Gastrocnemius medialis (tissue), 4 donors: Measurements from ENCODE around the gene C13orf42. TPM values are rescaled to one million over a fixed set of nuclear protein-coding genes. Genes with fewer than 3 reads are reported as not detected.

Source experiments
- ATAC-seq, 2 donors: fragments of 150-250 bp; one replicate each; pipeline ENCODE4 v1.9.1; 2016
- DNase-seq, 2 donors: peaks; one replicate each; pipeline ENCODE4 v3.0.0-alpha.2; 2019
- H3K27ac ChIP-seq, 4 donors: fragments of 200-600 bp; sonication (generic); 1 replicate in 1 of 4; 2 replicates in 3 of 4; pipeline ENCODE4 v1.5.1; 2016 to 2018; ENCODE audit warnings: mild to moderate bottlenecking in 2 of 4, moderate library complexity in 1 of 4
- H3K27me3 ChIP-seq, 3 donors: fragments of 200-600 bp; sonication (generic) in 2 of 3; 1 replicate in 1 of 3; 2 replicates in 2 of 3; pipeline versions ENCODE4 v1.5.1 to v1.6.0; 2016 to 2019; ENCODE audit warnings: mild to moderate bottlenecking in 1 of 3, moderate library complexity in 1 of 3
- H3K36me3 ChIP-seq, 2 donors: fragments of 200-600 bp; sonication (generic) in 1 of 2; one replicate each; pipeline ENCODE4 v1.5.1; 2017 to 2018
- H3K4me1 ChIP-seq, 2 donors: fragments of 200-600 bp; sonication (generic) in 1 of 2; one replicate each; pipeline ENCODE4 v1.5.1; 2016 to 2017; ENCODE audit warnings: mild to moderate bottlenecking in 2 of 2
- H3K4me3 ChIP-seq, 4 donors: fragments of 200-600 bp; sonication (generic) in 3 of 4; 1 replicate in 1 of 4; 2 replicates in 3 of 4; pipeline ENCODE4 v1.5.1; 2016 to 2019; ENCODE audit warnings: mild to moderate bottlenecking in 2 of 4
- H3K9me3 ChIP-seq, 3 donors: fragments of 200-600 bp; sonication (generic) in 2 of 3; 1 replicate in 1 of 3; 2 replicates in 2 of 3; pipeline ENCODE4 v1.5.1; 2016 to 2019
- CTCF ChIP-seq, 5 experiments: fragments of 450-650 bp in 3 of 5; fragments of 200-600 bp in 2 of 5; sonication (generic) in 2 of 5; IDR thresholded peaks in 4 of 5; conservative IDR thresholded peaks in 1 of 5; 1 replicate in 4 of 5; 2 replicates in 1 of 5; pipeline ENCODE4 v1.5.1; 2016 to 2019; ENCODE audit warnings: antibody characterized with exemption in 5 of 5, mild to moderate bottlenecking in 3 of 5, moderate library complexity in 3 of 5
- POLR2A ChIP-seq, 2 donors: fragments of 450-650 bp; IDR thresholded peaks; one replicate each; pipeline ENCODE4 v1.6.1; 2017; ENCODE audit warnings: antibody characterized with exemption in 2 of 2, mild to moderate bottlenecking in 2 of 2, moderate library complexity in 2 of 2
- in situ Hi-C, 4 donors: fragments of 200-750 bp; cut with MboI; loops; one replicate each; pipeline versions ENCODE4 v1.15.0 to v1.8.0; 2017; ENCODE audit warnings: low sequenced_read_pairs in 4 of 4
- intact Hi-C: fragments of 100-400 bp; cut with DNase I; formaldehyde crosslinking; loops from one replicate; pipeline ENCODE4 v1.15.1; 2023; ENCODE audit warnings: low total_unique reads
- total RNA-seq, 4 donors: library from RNA; depleted of rRNA; stranded (reverse); fragments of >200 nt; gene quantifications; one replicate each; pipeline versions ENCODE4 v1.1.0 to v1.2.3, GENCODE V29; 2016

Gene C13orf42
- total RNA-seq, 4 donors from 2014 or later: not detected

DNA sequence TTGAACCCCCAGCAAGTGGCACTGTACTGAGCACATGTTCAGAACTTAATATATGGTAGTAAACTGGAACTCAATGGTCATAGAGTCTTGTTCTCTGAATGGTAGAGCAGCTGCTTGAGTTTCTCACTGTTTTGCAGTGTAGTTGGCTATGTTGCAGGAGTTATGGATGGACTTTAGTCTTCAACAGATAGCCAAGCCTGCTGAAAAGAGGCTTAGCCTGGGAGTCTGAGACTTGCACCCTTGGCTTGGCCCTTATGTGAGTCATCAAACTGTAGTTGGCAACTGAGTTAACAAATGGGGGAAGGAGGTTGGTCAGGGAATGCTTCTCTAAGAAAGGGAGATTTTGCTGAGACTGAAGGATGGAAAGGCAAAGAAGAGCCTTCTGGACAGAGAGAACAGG lies 62.5 kb downstream of the C13orf42 start:
- no peaks in the 10 kb centered on the region for H3K9me3 ChIP-seq
- in situ Hi-C loops: no loop called here
- no peak for DNase-seq

DNA sequence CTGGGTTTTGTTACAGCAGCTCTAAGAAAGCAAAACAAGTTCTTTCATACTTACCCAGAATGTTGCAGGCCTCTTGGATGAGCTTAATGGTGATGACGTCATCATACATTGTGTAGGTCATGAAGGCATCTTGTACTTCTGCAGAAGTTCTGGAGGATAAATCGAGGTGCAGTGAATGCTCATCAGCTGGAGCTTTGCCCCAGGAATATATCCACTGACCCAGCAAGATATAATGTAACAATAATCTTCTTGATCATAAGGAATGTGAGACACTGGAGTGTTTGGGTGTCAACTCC lies 63.0 kb downstream of the C13orf42 start:
- no peaks in the 10 kb centered on the region for H3K27me3 ChIP-seq
- TF ChIP-seq CTCF (IDR thresholded peaks at IDR 0.05 in 4 of 5, conservative IDR thresholded peaks at IDR 0.05 in 1 of 5): no peak
- intact Hi-C loops (no loop called here), in situ Hi-C loops (no loop called here)
- no peaks in the 10 kb centered on the region for H3K9me3 ChIP-seq
- H3K27ac ChIP-seq: no peak overlapping the region
- no peak for ATAC-seq
- no peak for DNase-seq
- H3K36me3 ChIP-seq: no peaks in the 10 kb centered on the region
- H3K4me1 ChIP-seq: no peaks in the 10 kb centered on the region
- no peak overlapping the region for H3K4me3 ChIP-seq

More for the DNA sequence above, 62.5 kb downstream of the C13orf42 start:
- TF ChIP-seq CTCF (IDR thresholded peaks at IDR 0.05 in 4 of 5, conservative IDR thresholded peaks at IDR 0.05 in 1 of 5) (no peak), POLR2A (IDR thresholded peaks at IDR 0.05) (no peak)
- ATAC-seq: no peak
- Histone ChIP-seq H3K4me3 (no peak overlapping the region), H3K27ac (no peak overlapping the region), H3K36me3 (no peaks in the 10 kb centered on the region), H3K4me1 (no peaks in the 10 kb centered on the region), H3K27me3 (no peaks in the 10 kb centered on the region)
- intact Hi-C loops: no loop called here

GRCh38 chr13:51047434-51048165 lies 63.5 kb downstream of the C13orf42 start:
- H3K27me3 ChIP-seq: no peaks in the 10 kb centered on the region
- intact Hi-C loops (no loop called here), in situ Hi-C loops (no loop called here)
- no peaks in the 10 kb centered on the region for H3K36me3 ChIP-seq
- H3K4me3 ChIP-seq: no peak overlapping the region
- ATAC-seq (no peak), DNase-seq (no peak)
- H3K9me3 ChIP-seq: no peaks in the 10 kb centered on the region
- TF ChIP-seq POLR2A (IDR thresholded peaks at IDR 0.05) (no peak), CTCF (IDR thresholded peaks at IDR 0.05 in 4 of 5, conservative IDR thresholded peaks at IDR 0.05 in 1 of 5) (no peak)
- no peak overlapping the region for H3K27ac ChIP-seq
- H3K4me1 ChIP-seq: no peaks in the 10 kb centered on the region

DNA sequence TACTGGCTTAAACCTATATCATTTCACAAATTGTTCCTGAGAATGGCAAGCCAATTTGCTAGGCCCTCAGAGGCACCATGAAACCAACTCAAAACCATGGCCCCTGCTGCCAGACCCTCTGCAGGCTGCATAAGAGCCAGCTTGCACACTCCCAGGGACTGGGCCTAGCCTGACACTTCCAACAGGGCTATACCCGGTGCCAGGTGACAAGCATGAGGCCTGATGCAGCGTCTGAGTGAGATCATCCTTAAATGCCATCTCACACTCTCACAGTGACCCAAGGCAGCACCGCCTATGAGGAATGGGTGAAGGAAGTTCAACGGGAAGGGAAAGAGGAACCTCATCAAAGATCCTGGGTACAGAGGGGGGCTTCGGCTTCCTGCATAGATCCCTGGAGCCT lies 65.6 kb downstream of the C13orf42 start:
- in situ Hi-C loops (no loop called here), intact Hi-C loops (no loop called here)
- DNase-seq: no peak
- TF ChIP-seq CTCF (IDR thresholded peaks at IDR 0.05 in 4 of 5, conservative IDR thresholded peaks at IDR 0.05 in 1 of 5) (no peak), POLR2A (IDR thresholded peaks at IDR 0.05) (no peak)
- H3K4me3 ChIP-seq: no peak overlapping the region
- H3K27me3 ChIP-seq: no peaks in the 10 kb centered on the region
- H3K36me3 ChIP-seq: no peaks in the 10 kb centered on the region
- H3K9me3 ChIP-seq: no peaks in the 10 kb centered on the region
- ATAC-seq: no peak
- H3K4me1 ChIP-seq: no peaks in the 10 kb centered on the region
- H3K27ac ChIP-seq: no peak overlapping the region
